GM20000 (cell line): ENCODE measurements around the gene NLRC3.
A peak's percentile ranks its signal among the peaks of the same experiment; 100 is the strongest.

Experiments used
- DNase-seq: peaks from one replicate; pipeline ENCODE4 v3.0.0; 2012; ENCODE audit warnings: low spot score
- TF ChIP-seq, protein P1 (sequence below): IDR thresholded peaks from 2 replicates; pipeline ENCODE4 v1.5.1; 2012; ENCODE audit warnings: mild to moderate bottlenecking, control low read depth; ENCODE audit errors: extremely low read depth, missing control alignments

The NLRC3 gene

DNA sequence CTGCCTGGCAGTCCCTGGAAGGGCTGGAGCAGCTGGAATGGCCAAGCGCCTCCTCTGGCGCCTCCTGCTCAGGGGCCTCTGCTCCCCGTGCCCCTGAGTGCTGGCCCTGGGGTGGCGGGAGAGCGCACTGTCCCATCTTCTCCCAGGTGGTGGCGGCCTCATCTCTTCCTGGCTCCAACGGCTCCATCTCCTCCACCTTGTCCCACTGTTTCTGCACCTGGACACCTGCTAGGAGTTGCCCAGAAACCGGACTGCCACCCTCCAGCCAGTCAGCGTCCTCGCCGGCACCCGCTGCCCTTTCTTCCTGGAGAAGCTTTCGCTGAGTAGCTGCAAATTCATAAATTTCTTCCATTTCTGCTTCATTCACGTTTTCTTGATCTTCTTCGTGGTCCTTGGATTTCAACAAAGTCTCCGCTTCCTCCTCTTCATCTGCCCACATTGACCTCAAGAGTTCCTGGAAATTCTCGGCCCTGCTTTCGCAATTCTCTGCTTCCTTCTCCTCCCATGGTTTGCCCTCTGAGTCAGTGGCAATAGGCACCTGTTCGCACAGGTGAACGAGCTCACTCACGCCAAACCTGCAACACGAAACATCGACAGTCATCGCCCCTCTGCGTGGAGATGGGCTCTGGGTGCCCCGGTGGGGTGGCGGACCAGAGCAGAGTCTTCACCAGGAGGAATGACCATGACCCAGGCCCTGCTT lies 13.7 kb upstream of the NLRC3 start:
- TF ChIP-seq, protein P1, sequence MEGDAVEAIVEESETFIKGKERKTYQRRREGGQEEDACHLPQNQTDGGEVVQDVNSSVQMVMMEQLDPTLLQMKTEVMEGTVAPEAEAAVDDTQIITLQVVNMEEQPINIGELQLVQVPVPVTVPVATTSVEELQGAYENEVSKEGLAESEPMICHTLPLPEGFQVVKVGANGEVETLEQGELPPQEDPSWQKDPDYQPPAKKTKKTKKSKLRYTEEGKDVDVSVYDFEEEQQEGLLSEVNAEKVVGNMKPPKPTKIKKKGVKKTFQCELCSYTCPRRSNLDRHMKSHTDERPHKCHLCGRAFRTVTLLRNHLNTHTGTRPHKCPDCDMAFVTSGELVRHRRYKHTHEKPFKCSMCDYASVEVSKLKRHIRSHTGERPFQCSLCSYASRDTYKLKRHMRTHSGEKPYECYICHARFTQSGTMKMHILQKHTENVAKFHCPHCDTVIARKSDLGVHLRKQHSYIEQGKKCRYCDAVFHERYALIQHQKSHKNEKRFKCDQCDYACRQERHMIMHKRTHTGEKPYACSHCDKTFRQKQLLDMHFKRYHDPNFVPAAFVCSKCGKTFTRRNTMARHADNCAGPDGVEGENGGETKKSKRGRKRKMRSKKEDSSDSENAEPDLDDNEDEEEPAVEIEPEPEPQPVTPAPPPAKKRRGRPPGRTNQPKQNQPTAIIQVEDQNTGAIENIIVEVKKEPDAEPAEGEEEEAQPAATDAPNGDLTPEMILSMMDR = no peak
- DNase-seq = no peak

DNA sequence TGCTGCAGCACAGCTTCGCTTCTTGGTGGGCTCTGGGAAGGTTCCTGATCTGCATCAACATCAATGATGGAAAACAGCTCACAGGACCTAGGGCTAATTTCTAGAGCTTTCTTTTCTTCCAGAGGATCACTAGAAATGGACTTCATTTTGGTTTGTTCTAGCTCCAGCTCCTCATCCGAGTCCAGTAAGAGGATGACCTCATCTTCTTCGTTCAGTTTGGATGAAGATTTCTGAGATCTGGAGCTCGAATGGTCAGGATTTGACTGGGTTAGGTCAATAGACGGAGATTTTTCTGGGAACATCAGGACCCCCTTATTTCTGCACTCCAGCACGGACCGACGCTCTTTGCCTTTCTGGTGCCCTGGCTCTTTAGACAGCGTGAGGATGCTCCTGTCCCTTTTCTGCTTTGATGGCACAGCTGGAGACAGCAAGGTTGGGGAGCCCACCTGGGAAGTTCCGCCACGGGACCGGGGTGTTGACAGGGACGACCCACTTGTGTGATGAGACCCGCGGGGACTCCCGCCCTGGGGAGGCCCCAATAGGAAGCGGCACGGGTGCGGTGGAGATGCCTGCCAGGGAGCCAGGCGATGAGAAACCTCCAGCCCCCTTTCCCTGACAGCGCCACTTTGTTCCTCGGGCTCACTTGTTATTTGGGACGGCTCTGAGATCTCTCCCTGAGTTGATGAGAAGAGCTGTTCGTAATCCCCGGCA lies 12.9 kb upstream of the NLRC3 start:
- DNase-seq = no peak
- TF ChIP-seq, protein P1 = no peak

DNA sequence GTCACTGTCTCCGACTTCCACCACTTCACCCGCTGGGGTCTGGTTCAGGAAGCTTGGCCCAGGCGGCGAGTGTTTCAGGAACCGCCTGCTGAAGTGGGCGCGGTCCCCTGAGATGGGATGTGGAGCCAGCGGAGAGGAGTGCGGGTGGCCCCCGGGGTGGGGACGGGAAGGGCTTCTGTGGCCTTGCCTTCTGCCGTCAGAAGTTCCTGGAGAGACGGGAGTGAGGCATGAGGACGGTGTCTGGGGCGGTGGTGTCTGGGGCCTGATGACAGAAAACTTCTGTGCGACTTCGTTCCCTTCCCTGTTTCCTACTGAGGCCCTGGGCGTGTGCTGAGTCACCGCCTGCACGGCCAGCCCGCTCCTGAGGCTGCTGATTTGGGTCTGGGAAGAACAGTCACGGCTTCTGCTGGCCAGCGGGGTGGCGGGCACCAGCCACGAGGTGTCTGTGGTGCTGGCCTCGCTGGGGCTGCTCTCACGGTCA lies 12.3 kb upstream of the NLRC3 start:
- DNase-seq = no peak
- TF ChIP-seq, protein P1 = no peak

DNA sequence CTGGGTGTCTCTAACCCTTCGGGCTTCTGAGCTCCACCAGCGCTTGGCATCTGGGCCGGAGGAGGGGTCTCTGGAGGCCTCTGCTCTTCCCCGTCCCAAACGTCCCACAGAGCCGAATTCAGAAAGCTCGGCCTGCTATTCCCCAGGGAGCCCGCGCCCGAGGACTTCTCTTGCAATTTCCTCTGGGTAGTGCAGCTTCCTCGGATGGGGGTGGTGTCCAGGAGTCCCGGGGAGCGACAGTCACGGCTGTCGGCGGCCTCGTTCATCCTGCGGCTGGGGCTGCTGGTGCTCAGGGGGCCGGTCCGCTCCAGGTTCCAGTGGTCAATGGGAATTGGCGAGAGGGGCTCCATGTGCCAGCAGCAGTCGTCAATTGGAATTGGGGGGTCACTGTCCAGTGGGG lies 11.8 kb upstream of the NLRC3 start:
- TF ChIP-seq, protein P1 = no peak
- DNase-seq = no peak

DNA sequence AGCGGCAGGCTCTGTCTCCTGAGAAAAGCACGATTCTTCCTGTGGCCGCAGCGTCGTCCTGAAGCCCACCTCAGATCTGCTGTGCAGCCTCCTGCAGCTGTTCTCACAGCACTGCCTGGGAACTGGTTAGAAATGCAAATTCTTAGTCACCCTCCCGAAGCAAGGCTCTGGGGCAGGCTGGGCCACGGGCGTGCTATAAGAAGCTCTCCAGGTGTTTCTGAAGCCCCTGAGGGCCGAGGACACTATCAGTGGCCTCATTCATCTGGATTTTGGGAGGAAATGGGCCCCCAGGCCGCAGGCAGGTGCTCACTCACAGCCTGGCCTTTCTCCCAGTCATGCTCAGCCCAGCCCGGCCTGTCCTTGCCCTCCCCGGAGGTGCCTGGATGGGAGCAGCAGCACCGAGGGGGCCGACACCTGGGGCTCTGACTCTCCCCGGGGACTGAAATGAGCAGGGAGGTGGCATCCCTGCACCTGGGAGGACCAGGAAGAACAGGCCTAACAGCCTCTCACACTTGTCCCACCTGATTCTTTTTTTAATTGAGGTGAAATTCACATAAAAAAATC lies 10.4 kb upstream of the NLRC3 start:
- peak; percentile 73 for DNase-seq
- TF ChIP-seq, protein P1 = no peak

DNA sequence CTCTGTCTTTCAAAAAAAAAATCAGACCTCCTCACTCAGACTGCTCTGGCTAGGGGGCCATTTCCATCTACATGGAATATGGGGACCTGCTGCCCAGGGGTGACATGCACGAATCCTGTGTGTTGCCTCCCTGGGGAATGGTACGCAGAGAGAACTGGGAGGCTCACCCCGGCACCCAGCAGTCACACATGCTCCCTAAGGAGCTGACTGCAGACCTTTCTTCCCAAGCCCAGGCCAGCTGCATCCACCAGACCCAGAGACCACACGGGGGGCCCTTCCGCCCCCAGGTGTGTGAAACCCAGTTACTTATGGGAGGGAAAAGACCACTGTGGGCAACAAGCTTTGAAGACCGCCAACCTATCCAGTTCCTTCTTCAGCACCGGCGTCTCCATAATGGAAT lies 7.2 kb upstream of the NLRC3 start:
- TF ChIP-seq, protein P1 = no peak
- DNase-seq = no peak
